SK-N-SH (cell line): Measurements from ENCODE around the gene ALAS1. TPM values are rescaled to one million over a fixed set of nuclear protein-coding genes. Genes with fewer than 3 reads are reported as not detected.

Source experiments
- CTCF ChIA-PET: fragments of 300-600, 350-600 bp; formaldehyde crosslinking; extraction: SDS; loops from one replicate; lab custom pipeline; 2021; lab: Yijun Ruan, JAX
- POLR2A ChIA-PET: fragments of 350-600 bp; sonication (Branson Sonifier 250); formaldehyde crosslinking; extraction: SDS; loops from one replicate; lab custom pipeline; 2020; ENCODE audit warnings: antibody characterized with exemption, inconsistent platforms; lab: Yijun Ruan, JAX
- DNase-seq: peaks from one replicate; pipeline ENCODE4 v3.0.0; 2012
- H2AFZ ChIP-seq: fragments of 200-600 bp; sonication (generic); 2 replicates; pipeline ENCODE4 v1.8.1; 2016; ENCODE audit warnings: antibody characterized with exemption, mild to moderate bottlenecking, low read depth
- H3F3A ChIP-seq: fragments of 200-600 bp; sonication (generic); replicated peaks from 2 replicates; pipeline ENCODE3; 2016; ENCODE audit warnings: antibody characterized with exemption, mild to moderate bottlenecking; ENCODE audit not compliant: insufficient read depth
- H3K27ac ChIP-seq, 2 experiments: fragments of 200-500 bp in 1 of 2; fragments of 200-600 bp in 1 of 2; sonication (Bioruptor generic) in 1 of 2; sonication (generic), shearing (Covaris generic) in 1 of 2; 2 replicates each; pipeline versions ENCODE4 v1.5.1 to v1.6.1; 2014 to 2016; ENCODE audit warnings: low read depth in 2 of 2, inconsistent platforms in 1 of 2, low read length in 1 of 2, mild to moderate bottlenecking in 1 of 2, mixed read lengths in 1 of 2
- H3K27me3 ChIP-seq: fragments of 200-600 bp; sonication (generic), shearing (Covaris generic); 2 replicates; pipeline ENCODE4 v1.6.1; 2016; ENCODE audit warnings: mixed run types; ENCODE audit not compliant: insufficient read depth
- H3K36me3 ChIP-seq, 2 experiments: fragments of 200-500 bp in 1 of 2; fragments of 200-600 bp in 1 of 2; sonication (Bioruptor generic) in 1 of 2; sonication (generic) in 1 of 2; replicated peaks in 1 of 2; 2 replicates each; pipeline versions ENCODE3 to v1.5.1; 2014 to 2016; ENCODE audit warnings: low read length in 1 of 2, mild to moderate bottlenecking in 1 of 2; ENCODE audit not compliant: insufficient read depth in 2 of 2, control insufficient read depth in 1 of 2
- H3K4me1 ChIP-seq, 2 experiments: fragments of 200-500 bp in 1 of 2; fragments of 200-600 bp in 1 of 2; sonication (Bioruptor generic) in 1 of 2; sonication (generic), shearing (Covaris generic) in 1 of 2; 2 replicates each; pipeline versions ENCODE4 v1.5.1 to v1.6.1; 2014 to 2016; ENCODE audit warnings: low read depth in 1 of 2, low read length in 1 of 2, mixed run types in 1 of 2; ENCODE audit not compliant: insufficient read depth in 2 of 2, control insufficient read depth in 1 of 2
- H3K4me2 ChIP-seq: fragments of 200-600 bp; sonication (generic), shearing (Covaris generic); 2 replicates; pipeline ENCODE4 v1.6.1; 2017; ENCODE audit warnings: mixed run types
- H3K4me3 ChIP-seq, 2 experiments: fragments of 200-500 bp in 1 of 2; fragments of 200-600 bp in 1 of 2; sonication (Bioruptor generic) in 1 of 2; sonication (generic), shearing (Covaris generic) in 1 of 2; 2 replicates each; pipeline versions ENCODE4 v1.5.1 to v1.8.1; 2014 to 2016; ENCODE audit warnings: low read depth in 2 of 2, inconsistent platforms in 1 of 2, low read length in 1 of 2, mild to moderate bottlenecking in 1 of 2, mixed read lengths in 1 of 2, moderate library complexity in 1 of 2
- H3K79me2 ChIP-seq: fragments of 200-600 bp; sonication (generic); 2 replicates; pipeline ENCODE4 v1.8.1; 2017; ENCODE audit warnings: mild to moderate bottlenecking; ENCODE audit not compliant: insufficient read depth
- H3K9ac ChIP-seq: fragments of 200-600 bp; sonication (generic); 2 replicates; pipeline ENCODE4 v1.6.1; 2017; ENCODE audit warnings: mixed run types
- H3K9me2 ChIP-seq: fragments of 200-600 bp; sonication (generic); 2 replicates; pipeline ENCODE4 v1.6.1; 2017; ENCODE audit warnings: mixed run types
- H3K9me3 ChIP-seq: fragments of 200-600 bp; sonication (generic); 2 replicates; pipeline ENCODE4 v1.6.1; 2017; ENCODE audit warnings: mixed run types, mild to moderate bottlenecking, moderate library complexity
- H4K20me1 ChIP-seq: fragments of 200-600 bp; sonication (generic); 2 replicates; pipeline ENCODE4 v1.6.1; 2017; ENCODE audit warnings: mild to moderate bottlenecking, mixed run types; ENCODE audit not compliant: insufficient read depth
- CHD2 ChIP-seq: fragments of 150-350 bp; IDR thresholded peaks from 2 replicates; pipeline ENCODE4 v1.6.1; 2018; ENCODE audit warnings: low read length; ENCODE audit not compliant: partially characterized antibody
- FOXM1 ChIP-seq: IDR thresholded peaks from 2 replicates; pipeline ENCODE4 v1.4.0; 2012; ENCODE audit warnings: low read depth, mild to moderate bottlenecking
- GATA2 ChIP-seq: sonication (generic); formaldehyde crosslinking; IDR thresholded peaks from 2 replicates; pipeline ENCODE4 v1.5.0; 2020; ENCODE audit warnings: mild to moderate bottlenecking, missing genetic modification reagents
- JUND ChIP-seq: IDR thresholded peaks from 2 replicates; pipeline ENCODE4 v1.4.0; 2012
- MEF2A ChIP-seq: IDR thresholded peaks from 2 replicates; pipeline ENCODE4 v1.4.0; 2012; ENCODE audit warnings: low read depth, borderline replicate concordance
- NRF1 ChIP-seq: IDR thresholded peaks from 2 replicates; pipeline ENCODE4 v1.6.1; 2012; ENCODE audit warnings: low read depth, mild to moderate bottlenecking, low read length
- RAD21 ChIP-seq: IDR thresholded peaks from 2 replicates; pipeline ENCODE4 v1.6.1; 2012; ENCODE audit warnings: mild to moderate bottlenecking, low read length
- RFX5 ChIP-seq: IDR thresholded peaks from 2 replicates; pipeline ENCODE4 v1.6.1; 2012; ENCODE audit warnings: mild to moderate bottlenecking, improper control_type of control experiment, low read length
- TAF1 ChIP-seq: IDR thresholded peaks from 2 replicates; pipeline ENCODE4 v1.6.1; 2012; ENCODE audit warnings: low read depth, mild to moderate bottlenecking, low read length, moderate library complexity, borderline replicate concordance
- YY1 ChIP-seq: IDR thresholded peaks from 2 replicates; pipeline ENCODE4 v1.4.0; 2012; ENCODE audit warnings: low read depth, mild to moderate bottlenecking
- WGBS: methylation state at CpG from one replicate; pipeline ENCODE4 v1.1.6; 2017; ENCODE audit warnings: low lambda C conversion rate; 5-methylcytosine and 5-hydroxymethylcytosine counted together
- polyA plus RNA-seq, 3 experiments: library from polyadenylated mRNA; depleted of rRNA; stranded (reverse); fragments of >200 nt; gene quantifications; 2 replicates each; pipeline ENCODE4 v1.2.3, GENCODE V29; 2012
- TF ChIP-seq, protein P1 (sequence below): fragments of 150-350 bp; IDR thresholded peaks from 2 replicates; pipeline ENCODE4 v1.6.1; 2016; ENCODE audit warnings: mild to moderate bottlenecking, low read depth, low read length
- TF ChIP-seq, protein P2 (sequence below): IDR thresholded peaks from 2 replicates; pipeline ENCODE4 v1.4.0; 2012; ENCODE audit warnings: low read depth, borderline replicate concordance
- TF ChIP-seq, protein P3 (sequence below): IDR thresholded peaks from 2 replicates; pipeline ENCODE4; 2012

Gene ALAS1
- polyA plus RNA-seq, 1 of the 3 experiments (the other 2 are of a cell fraction) = 47.9 TPM

DNA sequence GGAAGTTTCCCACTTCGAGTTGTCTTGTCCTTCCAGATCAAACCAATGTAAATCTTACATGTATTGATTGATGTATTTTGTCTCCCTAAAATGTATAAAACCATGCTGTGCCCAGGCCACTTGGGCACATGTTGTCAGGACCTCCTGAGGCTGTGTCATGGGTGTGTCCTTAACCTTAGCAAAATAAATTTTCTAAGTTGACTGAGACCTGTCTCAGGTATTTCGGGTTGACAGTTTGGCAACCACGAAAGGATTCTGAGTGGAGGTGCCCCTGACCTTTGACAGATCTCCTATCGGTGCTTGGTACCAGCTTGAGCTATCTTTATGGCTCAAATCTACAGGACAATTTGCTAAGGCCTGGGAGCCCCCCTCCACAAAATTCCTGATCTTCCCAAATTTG lies 42.0 kb upstream of the ALAS1 start:
- Histone ChIP-seq H3K9ac (no peak overlapping the region), H3K79me2 (peaks cover 31% of the 10 kb centered on the region), H4K20me1 (no peaks in the 10 kb centered on the region), H3K4me3 (no peak overlapping the region), H3K4me1 (peaks cover 5 to 14% of the 10 kb centered on the region in 2 experiments; a peak in 3 of 4 replicates), H3K4me2 (no peak overlapping the region), H3K9me2 (no peaks in the 10 kb centered on the region), H2AFZ (no peak overlapping the region), H3F3A (no peaks in the 10 kb centered on the region), H3K36me3 (no peaks in the 10 kb centered on the region), H3K9me3 (no peaks in the 10 kb centered on the region), H3K27me3 (no peaks in the 10 kb centered on the region), H3K27ac (no peak overlapping the region)
- WGBS = 99% methylated on average over 4 of the region's 4 CpGs
- ChIA-PET POLR2A (interaction anchor here (0.6 kb wide), 1 partner anchor 36 kb away, joined by 3 read pairs; no protein-coding TSS in a partner anchor), CTCF (no interaction called here)
- TF ChIP-seq YY1 (no peak), NRF1 (no peak), CHD2 (no peak), FOXM1 (no peak), MEF2A (no peak), RAD21 (no peak)
- TF ChIP-seq, protein P1, sequence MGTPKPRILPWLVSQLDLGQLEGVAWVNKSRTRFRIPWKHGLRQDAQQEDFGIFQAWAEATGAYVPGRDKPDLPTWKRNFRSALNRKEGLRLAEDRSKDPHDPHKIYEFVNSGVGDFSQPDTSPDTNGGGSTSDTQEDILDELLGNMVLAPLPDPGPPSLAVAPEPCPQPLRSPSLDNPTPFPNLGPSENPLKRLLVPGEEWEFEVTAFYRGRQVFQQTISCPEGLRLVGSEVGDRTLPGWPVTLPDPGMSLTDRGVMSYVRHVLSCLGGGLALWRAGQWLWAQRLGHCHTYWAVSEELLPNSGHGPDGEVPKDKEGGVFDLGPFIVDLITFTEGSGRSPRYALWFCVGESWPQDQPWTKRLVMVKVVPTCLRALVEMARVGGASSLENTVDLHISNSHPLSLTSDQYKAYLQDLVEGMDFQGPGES = no peak
- TF ChIP-seq, protein P2, sequence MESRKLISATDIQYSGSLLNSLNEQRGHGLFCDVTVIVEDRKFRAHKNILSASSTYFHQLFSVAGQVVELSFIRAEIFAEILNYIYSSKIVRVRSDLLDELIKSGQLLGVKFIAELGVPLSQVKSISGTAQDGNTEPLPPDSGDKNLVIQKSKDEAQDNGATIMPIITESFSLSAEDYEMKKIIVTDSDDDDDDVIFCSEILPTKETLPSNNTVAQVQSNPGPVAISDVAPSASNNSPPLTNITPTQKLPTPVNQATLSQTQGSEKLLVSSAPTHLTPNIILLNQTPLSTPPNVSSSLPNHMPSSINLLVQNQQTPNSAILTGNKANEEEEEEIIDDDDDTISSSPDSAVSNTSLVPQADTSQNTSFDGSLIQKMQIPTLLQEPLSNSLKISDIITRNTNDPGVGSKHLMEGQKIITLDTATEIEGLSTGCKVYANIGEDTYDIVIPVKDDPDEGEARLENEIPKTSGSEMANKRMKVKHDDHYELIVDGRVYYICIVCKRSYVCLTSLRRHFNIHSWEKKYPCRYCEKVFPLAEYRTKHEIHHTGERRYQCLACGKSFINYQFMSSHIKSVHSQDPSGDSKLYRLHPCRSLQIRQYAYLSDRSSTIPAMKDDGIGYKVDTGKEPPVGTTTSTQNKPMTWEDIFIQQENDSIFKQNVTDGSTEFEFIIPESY = no peak
- TF ChIP-seq, protein P3, sequence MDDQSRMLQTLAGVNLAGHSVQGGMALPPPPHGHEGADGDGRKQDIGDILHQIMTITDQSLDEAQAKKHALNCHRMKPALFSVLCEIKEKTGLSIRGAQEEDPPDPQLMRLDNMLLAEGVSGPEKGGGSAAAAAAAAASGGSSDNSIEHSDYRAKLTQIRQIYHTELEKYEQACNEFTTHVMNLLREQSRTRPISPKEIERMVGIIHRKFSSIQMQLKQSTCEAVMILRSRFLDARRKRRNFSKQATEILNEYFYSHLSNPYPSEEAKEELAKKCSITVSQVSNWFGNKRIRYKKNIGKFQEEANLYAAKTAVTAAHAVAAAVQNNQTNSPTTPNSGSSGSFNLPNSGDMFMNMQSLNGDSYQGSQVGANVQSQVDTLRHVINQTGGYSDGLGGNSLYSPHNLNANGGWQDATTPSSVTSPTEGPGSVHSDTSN = no peak
- no peak for DNase-seq

DNA sequence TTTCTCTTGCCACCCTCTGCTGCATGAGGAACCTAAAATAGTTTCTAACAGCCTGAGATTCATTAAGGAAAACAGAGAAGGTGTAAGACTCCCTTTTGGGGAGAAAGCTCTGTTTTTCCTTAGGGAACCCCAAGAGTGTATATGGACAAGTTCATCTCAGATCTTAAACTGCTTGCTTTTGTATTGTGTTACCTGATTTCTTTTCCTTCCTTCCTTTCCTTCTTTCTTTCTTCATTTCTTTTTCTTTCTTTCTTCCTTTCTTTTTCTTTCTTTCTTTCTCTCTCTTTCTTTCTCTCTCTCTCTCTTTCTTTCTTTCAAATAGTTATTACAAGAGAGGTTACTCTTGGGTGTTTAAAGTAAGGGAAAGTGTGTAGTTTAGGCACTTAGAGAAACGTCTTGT lies 38.5 kb upstream of the ALAS1 start:
- Histone ChIP-seq H3K9me3 (no peaks in the 10 kb centered on the region), H4K20me1 (no peaks in the 10 kb centered on the region), H3K4me2 (no peak overlapping the region), H3K27me3 (no peaks in the 10 kb centered on the region), H3K9me2 (no peaks in the 10 kb centered on the region), H3K36me3 (no peaks in the 10 kb centered on the region), H3F3A (no peaks in the 10 kb centered on the region), H3K27ac (no peak overlapping the region), H3K9ac (no peak overlapping the region), H3K79me2 (no peaks in the 10 kb centered on the region), H3K4me3 (no peak overlapping the region), H3K4me1 (peaks cover 0 to 3% of the 10 kb centered on the region in 2 experiments; a peak in 1 of 4 replicates), H2AFZ (peak overlapping the region; percentile 30)
- CTCF ChIA-PET = interaction anchor here (1.3 kb wide), 1 partner anchor 103 kb away, joined by 3 read pairs; the partner anchor contains the start of gene DUSP7
- POLR2A ChIA-PET = no interaction called here
- DNase-seq = no peak
- TF ChIP-seq JUND = no peak
- TF ChIP-seq, protein P1 = no peak
- TF ChIP-seq, protein P3 = no peak
- TF ChIP-seq, protein P2 = no peak
- TF ChIP-seq FOXM1 = no peak
- TF ChIP-seq GATA2 = no peak
- TF ChIP-seq RFX5 = no peak
- no peak for TF ChIP-seq TAF1
- no peak for TF ChIP-seq YY1
- 14% methylated on average over 1 of the region's 1 CpG for WGBS
